ENCODE data around the gene CST1.
"Not testable (repeated sequence)": the region's sequence is repeated elsewhere in the genome, so short reads cannot be mapped to it uniquely, and the experiment has no call there.

Gene CST1

DNA sequence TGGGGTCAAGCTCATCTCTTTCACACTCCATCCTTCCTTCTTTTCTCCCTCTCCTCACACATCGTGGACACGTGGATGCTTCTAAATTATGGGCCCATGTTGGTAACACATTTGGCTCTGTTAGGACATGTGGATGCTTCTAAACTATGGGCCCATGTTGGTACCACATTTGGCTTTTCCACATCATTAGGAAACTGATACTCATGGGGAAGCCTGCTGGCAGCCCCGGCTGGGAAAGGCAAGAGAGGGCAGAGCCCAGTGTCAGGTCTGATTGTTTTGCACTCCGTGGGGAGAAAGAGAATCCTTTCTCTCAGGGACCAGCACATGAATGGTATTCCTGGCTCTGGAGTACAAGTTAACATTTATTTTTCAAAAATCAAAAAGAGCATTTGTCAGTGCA is 4.0 kb upstream of the CST1 start:
- no peak for DNase-seq

- DNase-seq: no peak
Measured at GRCh38 chr20:23753589-23753988, 2.9 kb upstream of the CST1 start.

GRCh38 chr20:23753194-23753548 is 2.4 kb upstream of the CST1 start:
- no peak for DNase-seq

DNA sequence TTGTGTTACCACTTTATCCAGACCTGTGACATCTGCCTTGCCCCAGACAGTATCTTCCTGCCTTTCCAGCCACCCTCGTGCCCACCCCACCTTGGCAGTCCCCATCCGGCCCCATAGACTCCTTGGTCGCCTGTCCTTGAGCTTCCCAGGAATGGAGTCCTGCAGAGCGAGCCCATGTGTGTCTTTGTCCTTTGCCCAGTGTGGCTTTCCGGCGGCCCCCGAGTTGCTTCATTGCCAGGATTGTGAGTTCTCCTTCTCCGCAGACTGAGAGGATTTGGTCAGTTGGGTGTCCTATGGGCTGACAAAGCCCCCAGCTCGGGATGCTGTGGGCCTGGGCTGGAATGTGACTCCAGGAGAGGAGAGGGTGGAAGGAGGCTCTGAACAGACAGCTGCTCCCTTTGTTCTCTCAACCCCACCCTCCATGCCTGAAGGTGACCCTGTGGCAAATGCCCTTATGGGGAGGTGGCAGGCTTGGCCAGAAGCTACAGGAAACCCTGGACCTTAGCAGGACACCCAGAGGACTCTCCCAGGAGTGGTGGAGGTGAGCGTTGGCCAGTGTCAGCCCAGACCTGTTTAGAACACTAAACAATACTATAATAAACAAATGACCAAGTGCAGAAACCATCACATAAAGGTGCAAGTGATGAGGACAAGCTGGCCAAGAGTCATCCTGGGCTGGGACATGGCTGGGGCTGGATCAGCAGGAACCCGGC is 1.9 kb upstream of the CST1 start:
- DNase-seq: no peak

GRCh38 chr20:23752019-23752418 is 1.3 kb upstream of the CST1 start:
- no peak for DNase-seq

GRCh38 chr20:23749746-23750145 is 989 bp downstream of the CST1 start:
- DNase-seq: no peak

DNA sequence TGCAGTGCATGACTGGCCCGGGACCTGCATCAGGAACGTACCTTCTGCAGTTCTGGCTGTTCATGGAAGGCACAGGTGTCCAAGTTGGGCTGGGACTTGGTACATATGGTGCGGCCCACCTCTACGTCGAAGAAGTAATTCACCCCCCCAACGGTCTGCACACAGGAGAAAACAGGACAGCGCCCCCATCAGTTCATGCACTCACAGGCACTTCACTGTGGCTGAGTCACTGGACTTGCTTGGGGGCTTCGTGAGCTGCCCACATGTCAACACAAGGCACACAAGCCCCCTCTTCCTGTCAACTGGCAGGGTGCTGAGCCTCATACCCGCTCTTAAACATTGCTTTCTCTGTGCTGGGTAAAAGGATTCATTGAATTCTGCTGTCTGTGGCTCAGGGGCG is 1.8 kb downstream of the CST1 start:
- not testable (repeated sequence) for DNase-seq

DNA sequence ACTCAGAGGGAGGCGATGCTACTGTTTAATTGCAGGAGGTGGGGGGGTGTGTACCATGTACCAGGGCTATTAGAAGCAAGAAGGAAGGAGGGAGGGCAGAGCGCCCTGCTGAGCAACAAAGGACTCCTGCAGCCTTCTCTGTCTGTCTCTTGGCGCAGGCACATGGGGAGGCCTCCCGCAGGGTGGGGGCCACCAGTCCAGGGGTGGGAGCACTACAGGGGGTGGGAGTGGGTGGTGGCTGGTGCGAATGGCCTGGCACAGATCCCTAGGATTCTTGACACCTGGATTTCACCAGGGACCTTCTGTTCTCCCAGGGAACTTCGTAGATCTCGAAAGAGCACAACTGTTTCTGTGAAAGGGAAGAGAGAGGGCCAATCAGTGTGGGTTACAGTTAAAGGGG is 3.2 kb downstream of the CST1 start:
- DNase-seq: not testable (repeated sequence)

GRCh38 chr20:23747092-23747491 is 3.6 kb downstream of the CST1 start:
- not testable (repeated sequence) for DNase-seq

DNA sequence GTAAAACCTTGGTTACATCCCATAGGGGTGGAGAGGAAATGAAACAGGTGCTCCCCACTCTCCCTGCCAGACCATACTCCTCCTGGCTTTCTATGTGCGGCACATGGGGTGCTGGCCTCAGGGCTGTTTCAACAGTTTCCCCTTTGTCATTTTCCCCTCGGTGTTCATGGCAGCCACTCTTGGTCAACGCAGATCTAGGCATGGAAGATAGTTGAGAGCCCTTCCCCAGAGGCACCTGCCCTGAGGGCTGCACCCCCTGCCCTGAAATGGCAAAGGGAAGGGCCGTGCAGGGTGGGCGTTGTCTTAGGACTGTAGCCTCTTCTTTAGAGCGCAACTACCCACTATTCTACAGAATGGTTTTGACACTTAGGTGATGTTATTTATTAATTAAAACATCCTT is 4.4 kb downstream of the CST1 start:
- no peak for DNase-seq

DNA sequence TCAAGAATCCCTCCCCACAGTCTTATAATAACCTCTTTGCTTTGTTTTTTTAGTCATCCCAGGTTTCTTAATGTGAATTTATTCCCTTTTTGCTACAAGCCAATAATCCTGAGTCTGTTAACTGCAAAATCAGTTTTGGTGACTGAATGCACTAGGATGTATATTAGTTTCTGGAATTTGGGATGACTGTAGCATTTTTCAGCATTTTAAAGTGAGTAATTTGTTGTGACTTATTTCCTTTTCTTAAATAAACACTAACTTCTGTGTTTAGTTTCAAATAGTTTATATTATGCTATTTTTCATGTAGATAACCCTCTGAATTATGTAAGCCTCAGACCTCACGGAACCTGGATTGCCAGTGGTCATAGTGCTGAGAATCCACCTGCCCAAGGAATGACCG is 5.5 kb downstream of the CST1 start:
- no peak for DNase-seq

DNA sequence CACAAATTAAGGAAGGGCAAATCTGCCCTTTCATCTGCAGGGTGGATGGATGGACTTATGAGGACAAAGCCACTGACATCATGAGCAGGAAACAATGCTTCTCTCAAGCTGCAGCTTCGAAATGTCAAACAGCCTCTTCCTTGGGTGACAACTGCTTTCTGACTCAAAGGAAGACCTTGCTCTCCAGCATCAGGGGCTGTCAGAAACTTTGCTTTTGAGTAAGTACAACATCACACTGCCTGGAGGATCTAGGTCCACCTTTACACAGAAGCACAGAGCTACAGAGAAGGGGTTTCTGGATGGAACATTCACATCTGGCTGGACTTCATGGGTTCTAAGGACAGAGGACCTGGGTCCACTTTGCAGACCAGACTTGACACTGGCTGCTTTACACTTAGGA is 5.9 kb downstream of the CST1 start:
- DNase-seq: no peak

DNA sequence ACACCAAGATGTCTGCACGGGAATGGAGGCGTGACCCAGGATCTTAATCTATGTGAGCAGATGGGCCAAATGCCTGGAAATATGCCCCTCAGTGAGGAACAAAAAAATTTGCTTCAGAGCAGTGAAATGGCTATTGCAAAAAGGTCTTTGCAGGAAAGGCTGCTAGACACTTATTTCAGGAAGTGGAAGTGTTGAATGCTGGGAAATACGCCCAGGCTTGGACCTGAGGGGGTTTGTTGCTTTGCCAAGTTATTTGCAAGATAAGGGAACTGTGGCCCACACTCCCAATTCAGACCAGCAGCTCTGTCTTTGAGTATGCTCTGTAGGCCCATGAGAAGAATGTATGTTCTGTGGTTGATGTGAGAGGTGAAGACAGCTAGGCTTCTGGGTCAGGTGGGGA is 15.3 kb downstream of the CST1 start:
- DNase-seq: not testable (repeated sequence)

DNA sequence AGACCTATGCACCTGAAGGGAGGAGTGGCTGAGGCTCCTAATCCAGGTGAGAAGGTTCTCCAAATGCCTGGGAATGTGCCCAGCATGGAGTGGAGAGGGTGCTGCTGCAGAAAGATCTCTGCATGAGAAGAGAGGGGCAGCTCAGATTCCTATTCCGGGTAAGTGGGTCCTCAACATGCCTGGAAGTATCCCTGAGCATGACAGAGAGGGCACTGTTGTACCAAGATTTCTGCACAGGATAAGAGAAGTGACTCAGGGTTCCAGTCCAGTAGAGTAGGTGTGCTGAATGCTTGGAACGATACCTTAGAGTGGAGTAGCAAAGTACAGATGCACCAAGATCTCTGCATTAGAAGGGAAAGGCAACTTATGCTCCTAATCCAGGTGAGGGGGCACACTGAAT is 15.8 kb downstream of the CST1 start:
- DNase-seq: not testable (repeated sequence)

- not testable (repeated sequence) for DNase-seq
Measured at GRCh38 chr20:23734440-23734839, 16.3 kb downstream of the CST1 start.

DNA sequence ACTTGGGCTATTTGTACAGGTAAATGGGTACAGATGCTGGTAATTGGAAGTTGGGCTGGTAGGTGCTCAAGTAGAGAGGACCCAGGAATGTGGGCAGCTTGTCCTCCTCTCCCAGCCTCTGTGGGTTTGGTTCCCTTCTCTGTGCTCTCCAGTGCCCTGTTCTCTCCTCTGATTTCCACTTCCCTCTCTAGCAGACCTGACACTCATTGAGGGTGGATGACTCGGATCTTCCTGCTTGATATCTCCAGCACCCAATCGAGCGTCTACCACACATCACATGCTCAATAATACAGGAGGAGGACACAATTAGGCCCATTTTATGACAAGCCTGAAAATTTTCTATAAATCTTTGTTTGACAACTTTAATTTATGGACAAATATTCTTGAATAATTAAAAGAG is 23.7 kb downstream of the CST1 start:
- DNase-seq: no peak

GRCh38 chr20:23725102-23725501 is 25.6 kb downstream of the CST1 start:
- no peak for DNase-seq

- DNase-seq: peak; percentile 5
Measured at GRCh38 chr20:23723659-23724307, 27.0 kb downstream of the CST1 start.

DNA sequence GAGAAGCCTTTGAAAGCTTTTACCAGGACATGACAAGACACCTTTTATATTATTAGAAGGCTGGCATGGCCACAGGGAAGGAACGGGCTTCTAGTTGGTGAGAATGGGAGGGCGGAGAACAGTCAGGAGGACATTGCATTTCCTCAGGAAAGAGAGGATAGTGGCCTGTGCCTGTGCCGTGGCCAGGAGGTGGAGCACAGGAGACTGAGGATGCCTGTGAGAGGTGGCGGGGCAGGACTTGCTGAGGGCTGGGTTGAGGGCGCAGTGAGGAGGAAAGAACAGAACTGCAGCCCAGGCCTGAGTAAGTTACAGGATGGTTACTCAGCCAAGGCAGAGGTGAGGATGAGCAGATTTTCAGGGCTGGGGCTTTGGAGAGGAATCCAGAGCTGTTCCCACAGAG is 27.9 kb downstream of the CST1 start:
- DNase-seq: not testable (repeated sequence)

DNA sequence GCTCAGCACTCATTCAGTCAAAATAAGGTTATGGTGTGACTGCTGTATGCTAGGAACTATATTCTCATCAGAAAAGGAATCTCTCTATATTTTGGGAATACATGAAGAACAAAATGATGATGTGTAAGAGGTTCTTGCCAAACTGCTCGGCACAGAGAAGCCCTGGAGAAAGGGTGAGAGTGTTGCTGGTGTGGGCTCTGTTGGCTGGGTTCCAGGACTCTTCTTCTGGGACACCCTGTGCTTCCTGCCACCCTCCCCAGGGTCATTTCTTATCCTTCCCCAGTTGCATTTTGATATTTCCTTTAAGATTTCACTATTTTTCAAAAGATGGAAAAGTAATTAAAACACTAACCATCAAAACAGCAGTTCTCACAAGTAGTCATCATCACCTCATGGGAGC is 28.8 kb downstream of the CST1 start:
- DNase-seq: no peak

DNA sequence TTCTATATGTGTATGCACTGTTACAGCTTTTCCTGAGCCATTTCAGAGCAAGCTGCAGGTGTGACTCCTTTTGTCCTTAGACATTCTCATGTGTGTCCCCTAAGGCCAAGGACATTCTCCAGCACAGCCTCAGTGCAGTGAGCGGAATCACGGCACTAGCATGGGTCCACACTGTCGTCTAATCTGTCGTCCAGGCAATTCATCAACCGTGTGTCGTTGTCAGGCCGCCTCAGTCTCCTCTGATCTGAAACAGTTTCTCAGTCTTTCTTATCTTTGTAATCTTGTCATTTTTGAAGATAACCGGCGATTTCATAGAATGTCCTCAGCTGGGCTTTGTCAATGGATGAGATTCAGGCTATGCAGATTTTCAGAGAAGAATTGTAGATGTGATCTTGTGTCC is 31.4 kb downstream of the CST1 start:
- not testable (repeated sequence) for DNase-seq

DNA sequence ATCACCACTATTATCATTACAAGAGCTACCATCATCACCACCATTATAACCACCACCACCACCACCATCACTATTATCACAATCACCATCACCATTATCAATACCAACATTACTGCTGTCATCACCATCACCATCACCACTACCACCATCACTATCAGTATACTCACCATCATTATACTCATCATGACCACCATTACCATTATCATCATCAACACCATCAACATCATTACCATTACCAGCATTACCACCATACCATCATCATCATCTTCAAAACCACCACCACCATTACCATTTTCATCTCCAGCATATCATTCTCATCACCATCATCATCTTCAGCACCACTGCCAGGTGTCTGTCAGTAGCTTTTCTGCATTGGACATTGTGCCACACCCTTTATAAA is 39.0 kb downstream of the CST1 start:
- DNase-seq: not testable (repeated sequence)

DNA sequence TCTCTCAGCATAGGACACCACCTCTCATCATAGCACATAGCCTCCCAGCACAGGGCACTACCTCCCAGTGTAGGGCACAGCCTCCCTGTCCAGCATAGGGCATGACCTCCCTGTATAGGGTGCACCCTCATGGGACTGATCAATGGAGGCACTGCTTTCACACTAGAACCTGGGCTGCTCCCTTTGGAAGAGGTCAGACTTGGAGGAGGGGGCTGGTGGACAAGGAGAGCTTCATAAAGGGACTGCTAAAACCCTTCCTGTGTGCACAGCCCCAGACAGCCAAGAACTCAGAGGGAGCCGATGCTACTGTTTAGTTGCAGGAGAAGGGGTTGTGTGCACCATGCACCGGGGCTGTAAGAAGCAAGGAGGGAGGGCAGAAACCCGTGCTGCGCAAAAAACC is 40.0 kb downstream of the CST1 start:
- no peak for DNase-seq

- no peak for DNase-seq
Measured at GRCh38 chr20:23705895-23706294, 44.8 kb downstream of the CST1 start.

- no peak for DNase-seq
Measured at GRCh38 chr20:23702021-23702420, 48.7 kb downstream of the CST1 start.

Measured in CD4-positive, alpha-beta T cell treated with Interleukin-17A for 1 hour (primary cell).